Activated T-cell treated with anti-CD3 and anti-CD28 coated beads, Interleukin-2, amount 50 U/mL, for 72 hours (primary cell): ENCODE data around the gene FASLG. TPM values are rescaled to one million over a fixed set of nuclear protein-coding genes. Genes with fewer than 3 reads are reported as not detected.
"Not testable (repeated sequence)": the region's sequence is repeated elsewhere in the genome, so short reads cannot be mapped to it uniquely, and the experiment has no call there.

Source experiments
- ATAC-seq, 2 donors: fragments of 150-1000 bp; cut with Tn5 transposase; replicated peaks in 1 of 2; 2 replicates each; pipeline ENCODE4 v1.10.0; 2021; ENCODE audit warnings: moderate library complexity in 2 of 2, mild to moderate bottlenecking in 1 of 2
- DNase-seq, 2 donors: peaks; one replicate each; pipeline ENCODE4 v3.0.0; 2021 to 2022; ENCODE audit warnings: mixed read lengths in 1 of 2
- H3K27ac Mint-ChIP-seq: one replicate; pipeline ENCODE4 v1.8.0; 2022; ENCODE audit warnings: mild to moderate bottlenecking, moderate library complexity, mixed read lengths
- H3K27me3 Mint-ChIP-seq: one replicate; pipeline ENCODE4 v1.8.0; 2022; ENCODE audit warnings: low read depth, mixed read lengths
- H3K36me3 Mint-ChIP-seq, 2 donors: one replicate each; pipeline ENCODE4 v1.8.0; 2022; ENCODE audit warnings: mixed read lengths in 2 of 2, mild to moderate bottlenecking in 1 of 2; ENCODE audit not compliant: insufficient read depth in 2 of 2
- H3K4me1 Mint-ChIP-seq: one replicate; pipeline ENCODE4 v1.8.0; 2022; ENCODE audit warnings: low read depth, mixed read lengths
- H3K4me3 Mint-ChIP-seq, 2 donors: one replicate each; pipeline ENCODE4 v1.8.0; 2022; ENCODE audit warnings: mild to moderate bottlenecking in 2 of 2, mixed read lengths in 2 of 2, moderate library complexity in 2 of 2
- H3K9me3 Mint-ChIP-seq, 2 donors: one replicate each; pipeline ENCODE4 v1.8.0; 2022; ENCODE audit warnings: mixed read lengths in 2 of 2
- total RNA-seq, 2 donors: library from RNA; stranded (reverse); gene quantifications; one replicate each; pipeline ENCODE4 v1.2.3, GENCODE V29; 2022

FASLG gene
- 1 to 10 TPM; 3.9 to 9.0 TPM for total RNA-seq

GRCh38 chr1:172658871-172659453 is at the start of gene FASLG:
Gene FASLG, plus strand, starts transcription at chr1:172659103. Its CDS starts 99 bp downstream, at chr1:172659202.
- H3K9me3 Mint-ChIP-seq = peaks cover 3 to 7% of the 10 kb centered on the region in 2 donors
- peaks cover 9% of the 10 kb centered on the region in 2 donors for H3K36me3 Mint-ChIP-seq
- ATAC-seq (peak; percentile 60 to 65), DNase-seq (peak; percentile 57 to 63)
- peaks cover 16% of the 10 kb centered on the region for H3K27me3 Mint-ChIP-seq
- peak within 1 kb of the TSS; percentile 93 for H3K27ac Mint-ChIP-seq
- H3K4me1 Mint-ChIP-seq = peaks cover 82% of the 10 kb centered on the region
- peak within 1 kb of the TSS; percentile 83 to 91 for H3K4me3 Mint-ChIP-seq

- ATAC-seq = peak; percentile 43 to 57
- Mint-ChIP-seq H3K9me3 (no peaks in the 10 kb centered on the region), H3K27ac (peak overlapping the region; percentile 54), H3K4me1 (no peaks in the 10 kb centered on the region), H3K36me3 (peaks cover 6 to 12% of the 10 kb centered on the region in 2 donors), H3K4me3 (no peak overlapping the region), H3K27me3 (no peaks in the 10 kb centered on the region)
- no peak for DNase-seq
Observed at GRCh38 chr1:172609528-172609927, 49.4 kb upstream of the FASLG start.

- ATAC-seq (no peak), DNase-seq (no peak)
- H3K36me3 Mint-ChIP-seq = peaks cover 9 to 17% of the 10 kb centered on the region in 2 donors
- no peaks in the 10 kb centered on the region for H3K4me1 Mint-ChIP-seq
- no peak overlapping the region for H3K4me3 Mint-ChIP-seq
- peaks cover 6 to 11% of the 10 kb centered on the region in 2 donors for H3K9me3 Mint-ChIP-seq
- no peaks in the 10 kb centered on the region for H3K27me3 Mint-ChIP-seq
- H3K27ac Mint-ChIP-seq = no peak overlapping the region
Observed at GRCh38 chr1:172612478-172612877, 46.4 kb upstream of the FASLG start.

DNA sequence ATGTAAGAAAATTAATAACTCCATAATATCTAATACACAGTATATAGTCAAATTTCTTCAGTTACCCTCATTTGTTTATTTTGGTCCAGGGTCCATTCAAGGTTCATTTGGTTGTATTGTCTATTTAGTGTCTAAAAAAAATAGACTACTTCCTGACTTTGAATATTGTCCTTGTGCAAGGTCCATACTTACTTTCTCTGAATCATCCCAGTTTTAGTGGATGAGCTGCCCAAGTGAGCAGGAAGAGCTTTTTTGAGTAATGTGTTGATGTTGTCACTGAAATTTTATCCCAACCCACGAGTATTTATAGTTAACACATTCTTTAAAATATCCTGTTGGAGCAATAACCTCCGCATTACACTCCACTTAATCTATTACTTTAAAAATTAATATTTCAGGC is 45.6 kb upstream of the FASLG start:
- Mint-ChIP-seq H3K27me3 (no peaks in the 10 kb centered on the region), H3K4me1 (no peaks in the 10 kb centered on the region)
- no peak for DNase-seq

GRCh38 chr1:172616195-172616594 is 42.7 kb upstream of the FASLG start:
- Mint-ChIP-seq H3K4me1 (no peaks in the 10 kb centered on the region), H3K27ac (no peak overlapping the region), H3K36me3 (peaks cover 14 to 15% of the 10 kb centered on the region in 2 donors), H3K4me3 (no peak overlapping the region), H3K9me3 (peaks cover 15 to 20% of the 10 kb centered on the region in 2 donors), H3K27me3 (no peaks in the 10 kb centered on the region)
- DNase-seq = no peak
- ATAC-seq = no peak

More for the DNA sequence above, 45.6 kb upstream of the FASLG start:
- H3K27ac Mint-ChIP-seq = no peak overlapping the region
- no peak overlapping the region for H3K4me3 Mint-ChIP-seq
- ATAC-seq = no peak
- peaks cover 9 to 17% of the 10 kb centered on the region in 2 donors for H3K36me3 Mint-ChIP-seq
- H3K9me3 Mint-ChIP-seq = peaks cover 8 to 11% of the 10 kb centered on the region in 2 donors

DNA sequence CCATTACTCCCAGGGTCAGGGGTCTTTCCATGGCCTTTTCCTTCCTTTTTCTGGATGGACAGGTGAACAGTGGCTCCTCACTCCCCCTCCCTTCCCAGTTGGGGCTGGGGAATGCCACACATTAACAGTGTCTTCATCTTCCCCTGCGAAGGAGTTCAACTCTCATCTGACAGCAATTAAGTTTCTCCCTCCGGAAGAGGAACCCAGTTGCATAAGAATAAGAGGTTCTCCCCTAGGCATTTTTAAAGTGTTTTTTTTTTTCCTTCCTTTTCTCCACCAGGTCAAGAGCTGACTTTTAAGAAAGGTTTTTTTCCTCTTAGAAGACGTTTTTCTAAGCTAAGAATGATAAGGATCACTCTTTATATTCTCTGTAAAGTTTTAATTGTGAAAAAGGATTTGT is 42.3 kb upstream of the FASLG start:
- Mint-ChIP-seq H3K4me1 (no peaks in the 10 kb centered on the region), H3K36me3 (peaks cover 17 to 19% of the 10 kb centered on the region in 2 donors), H3K4me3 (no peak overlapping the region), H3K27me3 (no peaks in the 10 kb centered on the region), H3K27ac (no peak overlapping the region), H3K9me3 (peaks cover 17 to 22% of the 10 kb centered on the region in 2 donors)
- ATAC-seq (no peak), DNase-seq (no peak)

GRCh38 chr1:172620603-172621002 is 38.3 kb upstream of the FASLG start:
- not testable (repeated sequence) for H3K27me3 Mint-ChIP-seq, ATAC-seq, H3K27ac Mint-ChIP-seq, H3K4me1 Mint-ChIP-seq, DNase-seq, H3K4me3 Mint-ChIP-seq
- Mint-ChIP-seq H3K36me3 (peaks cover 22 to 25% of the 10 kb centered on the region in 2 donors), H3K9me3 (peaks cover 18 to 26% of the 10 kb centered on the region in 2 donors)

- peaks cover 14 to 17% of the 10 kb centered on the region in 2 donors for H3K9me3 Mint-ChIP-seq
- H3K4me1 Mint-ChIP-seq = peaks cover 3% of the 10 kb centered on the region
- DNase-seq (no peak), ATAC-seq (no peak)
- peaks cover 9% of the 10 kb centered on the region for H3K27me3 Mint-ChIP-seq
- no peak overlapping the region for H3K27ac Mint-ChIP-seq
- peaks cover 18 to 22% of the 10 kb centered on the region in 2 donors for H3K36me3 Mint-ChIP-seq
- H3K4me3 Mint-ChIP-seq = no peak overlapping the region
Observed at GRCh38 chr1:172622541-172622940, 36.4 kb upstream of the FASLG start.

DNA sequence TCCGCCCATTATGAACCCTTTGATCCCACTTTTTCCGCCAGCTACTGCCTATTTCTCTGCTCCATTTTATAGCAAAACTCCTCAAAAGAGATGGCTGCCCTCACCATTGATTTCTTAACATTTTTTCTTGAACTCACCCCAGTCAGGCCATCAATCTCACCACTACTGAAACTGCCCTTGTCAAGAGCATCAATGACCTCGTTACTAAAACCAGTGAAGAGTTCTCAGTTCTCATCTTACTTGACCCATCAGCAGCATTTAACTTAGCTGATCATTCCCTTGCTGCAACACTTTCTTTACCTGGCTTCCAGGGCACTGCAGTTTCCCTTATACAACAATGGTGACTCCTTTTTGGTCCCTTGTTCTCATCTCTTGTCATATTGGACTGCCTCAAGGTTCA is 35.2 kb upstream of the FASLG start:
- peaks cover 12 to 17% of the 10 kb centered on the region in 2 donors for H3K9me3 Mint-ChIP-seq
- peaks cover 18 to 22% of the 10 kb centered on the region in 2 donors for H3K36me3 Mint-ChIP-seq
- no peak overlapping the region for H3K27ac Mint-ChIP-seq
- DNase-seq (no peak), ATAC-seq (peak; percentile 21 to 34)
- H3K27me3 Mint-ChIP-seq = peaks cover 9% of the 10 kb centered on the region
- H3K4me1 Mint-ChIP-seq = peaks cover 12% of the 10 kb centered on the region
- H3K4me3 Mint-ChIP-seq = no peak overlapping the region

GRCh38 chr1:172626845-172627244 is 32.1 kb upstream of the FASLG start:
- Mint-ChIP-seq H3K4me1 (peaks cover 41% of the 10 kb centered on the region), H3K9me3 (peaks cover 3 to 5% of the 10 kb centered on the region in 2 donors), H3K36me3 (peaks cover 6 to 8% of the 10 kb centered on the region in 2 donors), H3K27me3 (peaks cover 9% of the 10 kb centered on the region), H3K4me3 (no peak overlapping the region), H3K27ac (no peak overlapping the region)
- no peak for DNase-seq
- ATAC-seq = no peak

DNA sequence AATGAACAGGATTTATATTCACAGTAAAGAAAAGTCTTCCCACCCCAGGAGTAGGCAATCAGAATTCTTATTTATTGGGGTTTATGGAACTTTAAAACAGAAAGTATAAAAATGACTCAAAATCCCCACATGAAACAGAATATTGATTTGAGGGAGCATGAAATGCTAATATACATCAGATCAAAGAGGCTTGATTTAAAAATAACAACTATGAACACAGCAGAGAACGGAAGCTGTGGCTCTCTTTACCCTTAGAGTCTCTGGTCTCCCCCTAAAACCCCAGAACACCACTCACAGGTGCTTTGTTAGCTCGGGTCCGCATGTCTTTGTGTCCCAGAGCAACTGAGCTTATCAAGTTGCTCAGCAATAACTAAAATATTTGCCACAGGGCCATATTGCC is 31.2 kb upstream of the FASLG start:
- H3K4me1 Mint-ChIP-seq = peaks cover 49% of the 10 kb centered on the region
- H3K27me3 Mint-ChIP-seq = peaks cover 9% of the 10 kb centered on the region
- no peak for DNase-seq
- no peaks in the 10 kb centered on the region for H3K9me3 Mint-ChIP-seq
- ATAC-seq = peak in 1 of 2 donors; percentile 44
- peak overlapping the region in 1 of 2 donors; percentile 30 for H3K4me3 Mint-ChIP-seq
- H3K27ac Mint-ChIP-seq = no peak overlapping the region
- H3K36me3 Mint-ChIP-seq = peaks cover under 1 to 3% of the 10 kb centered on the region in 2 donors

DNA sequence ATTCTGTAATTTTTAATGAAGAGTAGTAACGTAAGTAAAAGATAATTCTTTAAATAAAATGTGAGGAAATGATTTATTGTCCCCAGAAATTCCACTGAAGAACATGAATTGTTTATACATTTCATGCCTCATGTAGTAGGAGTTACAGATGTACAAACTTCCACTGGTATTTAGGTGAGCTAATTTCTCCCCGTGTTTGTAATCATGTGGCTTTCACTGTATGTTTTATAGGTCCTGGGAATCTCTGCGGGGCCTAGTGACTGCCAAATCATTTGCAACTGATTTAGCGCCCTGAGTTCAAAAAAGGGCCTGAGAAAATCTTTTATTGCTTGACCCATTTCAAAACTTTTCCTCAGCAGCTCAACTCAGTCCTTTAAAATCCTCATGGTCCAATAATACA is 30.5 kb upstream of the FASLG start:
- peaks cover 54% of the 10 kb centered on the region for H3K4me1 Mint-ChIP-seq
- peaks cover 9% of the 10 kb centered on the region for H3K27me3 Mint-ChIP-seq
- peaks cover 0 to 3% of the 10 kb centered on the region in 2 donors for H3K36me3 Mint-ChIP-seq
- no peak overlapping the region for H3K27ac Mint-ChIP-seq
- no peaks in the 10 kb centered on the region for H3K9me3 Mint-ChIP-seq
- no peak overlapping the region for H3K4me3 Mint-ChIP-seq
- DNase-seq = no peak
- ATAC-seq = no peak

- DNase-seq (no peak), ATAC-seq (no peak)
- Mint-ChIP-seq H3K9me3 (no peaks in the 10 kb centered on the region), H3K4me1 (peaks cover 54% of the 10 kb centered on the region), H3K27me3 (peaks cover 9% of the 10 kb centered on the region), H3K36me3 (no peaks in the 10 kb centered on the region), H3K4me3 (no peak overlapping the region), H3K27ac (no peak overlapping the region)
Observed at GRCh38 chr1:172629170-172629569, 29.7 kb upstream of the FASLG start.

GRCh38 chr1:172629638-172630037 is 29.3 kb upstream of the FASLG start:
- Mint-ChIP-seq H3K27me3 (peaks cover 9% of the 10 kb centered on the region), H3K4me1 (peaks cover 54% of the 10 kb centered on the region), H3K27ac (no peak overlapping the region), H3K4me3 (peak overlapping the region in 1 of 2 donors; percentile 38), H3K9me3 (no peaks in the 10 kb centered on the region), H3K36me3 (no peaks in the 10 kb centered on the region)
- ATAC-seq (peak in 1 of 2 donors; percentile 21), DNase-seq (no peak)
